Activated CD4-positive, alpha-beta T cell treated with anti-CD3 and anti-CD28 coated beads, Interleukin-2, amount 10 ng/mL, durations not matched to agents 24 days and 14 days (primary cell): ENCODE results near the gene BLNK. TPM values are rescaled to one million over a fixed set of nuclear protein-coding genes. Genes with fewer than 3 reads are reported as not detected.
"Not testable (repeated sequence)": the region's sequence is repeated elsewhere in the genome, so short reads cannot be mapped to it uniquely, and the experiment has no call there.

Experiments
- DNase-seq: peaks from one replicate; pipeline ENCODE4 v3.0.0; 2022
- H3K27ac Mint-ChIP-seq: one replicate; pipeline ENCODE4 v1.8.0; 2022; ENCODE audit warnings: mild to moderate bottlenecking, mixed read lengths
- H3K27me3 Mint-ChIP-seq: one replicate; pipeline ENCODE4 v1.8.0; 2022; ENCODE audit warnings: mixed read lengths
- H3K36me3 Mint-ChIP-seq: one replicate; pipeline ENCODE4 v1.8.0; 2022; ENCODE audit warnings: low read depth, mild to moderate bottlenecking, mixed read lengths
- H3K4me1 Mint-ChIP-seq: one replicate; pipeline ENCODE4 v1.8.0; 2021; ENCODE audit warnings: mixed read lengths
- H3K4me3 Mint-ChIP-seq: one replicate; pipeline ENCODE4 v1.8.0; 2022; ENCODE audit warnings: mild to moderate bottlenecking, moderate library complexity, mixed read lengths
- H3K9me3 Mint-ChIP-seq: one replicate; pipeline ENCODE4 v1.8.0; 2021; ENCODE audit warnings: mixed read lengths
- intact Hi-C: fragments of 100-400 bp; cut with micrococcal nuclease; formaldehyde crosslinking; loops from one replicate; pipeline ENCODE4 v1.15.1; 2023
- total RNA-seq: library from RNA; stranded (reverse); gene quantifications from 2 replicates; pipeline ENCODE4 v1.2.3, GENCODE V29; 2022

Gene BLNK
- not detected in 2 replicates for total RNA-seq

GRCh38 chr10:96271016-96271815 is at the start of gene BLNK:
BLNK (minus strand) TSS chr10:96271569; CDS start chr10:96271398, 171 bp downstream.
- no peaks in the 10 kb centered on the region for H3K36me3 Mint-ChIP-seq
- H3K9me3 Mint-ChIP-seq, result no peaks in the 10 kb centered on the region

GRCh38 chr10:96319754-96320474 is 48.5 kb upstream of the BLNK start:
- no peak overlapping the region for H3K27ac Mint-ChIP-seq
- no peak overlapping the region for H3K4me3 Mint-ChIP-seq
- no peak for DNase-seq
- no peaks in the 10 kb centered on the region for H3K36me3 Mint-ChIP-seq
- H3K27me3 Mint-ChIP-seq, result peaks cover 14% of the 10 kb centered on the region
- H3K9me3 Mint-ChIP-seq, result no peaks in the 10 kb centered on the region
- intact Hi-C loops, result no loop called here
- no peaks in the 10 kb centered on the region for H3K4me1 Mint-ChIP-seq

More at GRCh38 chr10:96271016-96271815, at the start of gene BLNK:
- intact Hi-C loops, result no loop called here
- H3K4me3 Mint-ChIP-seq, result no peak within 1 kb of the TSS
- no peak within 1 kb of the TSS for H3K27ac Mint-ChIP-seq
- DNase-seq, result no peak
- peaks cover 11% of the 10 kb centered on the region for H3K27me3 Mint-ChIP-seq
- peaks cover 3% of the 10 kb centered on the region for H3K4me1 Mint-ChIP-seq

- Mint-ChIP-seq H3K27me3 (peaks cover 12% of the 10 kb centered on the region), H3K27ac (no peak overlapping the region), H3K4me1 (no peaks in the 10 kb centered on the region), H3K36me3 (no peaks in the 10 kb centered on the region), H3K4me3 (no peak overlapping the region), H3K9me3 (no peaks in the 10 kb centered on the region)
- intact Hi-C loops, result no loop called here
- DNase-seq, result no peak
These were observed 45.9 kb upstream of the BLNK start for GRCh38 chr10:96317067-96317833.

GRCh38 chr10:96313344-96313743 is 42.0 kb upstream of the BLNK start:
- Mint-ChIP-seq H3K9me3 (no peaks in the 10 kb centered on the region), H3K36me3 (no peaks in the 10 kb centered on the region), H3K4me1 (no peaks in the 10 kb centered on the region), H3K4me3 (no peak overlapping the region), H3K27me3 (peaks cover 13% of the 10 kb centered on the region), H3K27ac (no peak overlapping the region)
- intact Hi-C loops, result no loop called here
- no peak for DNase-seq

- intact Hi-C loops, result no loop called here
- H3K27me3 Mint-ChIP-seq, result peaks cover 17% of the 10 kb centered on the region
These were observed 39.9 kb upstream of the BLNK start for GRCh38 chr10:96311180-96311715.

GRCh38 chr10:96310321-96310669 is 38.9 kb upstream of the BLNK start:
- Mint-ChIP-seq H3K27ac (no peak overlapping the region), H3K4me1 (no peaks in the 10 kb centered on the region), H3K4me3 (no peak overlapping the region), H3K9me3 (no peaks in the 10 kb centered on the region), H3K36me3 (no peaks in the 10 kb centered on the region), H3K27me3 (peaks cover 20% of the 10 kb centered on the region)
- DNase-seq, result no peak
- intact Hi-C loops, result no loop called here

More at GRCh38 chr10:96311180-96311715, 39.9 kb upstream of the BLNK start:
- H3K9me3 Mint-ChIP-seq, result no peaks in the 10 kb centered on the region
- H3K4me3 Mint-ChIP-seq, result no peak overlapping the region
- no peaks in the 10 kb centered on the region for H3K36me3 Mint-ChIP-seq
- H3K27ac Mint-ChIP-seq, result no peak overlapping the region
- H3K4me1 Mint-ChIP-seq, result no peaks in the 10 kb centered on the region
- no peak for DNase-seq

GRCh38 chr10:96309628-96310320 is 38.4 kb upstream of the BLNK start:
- H3K4me1 Mint-ChIP-seq, result no peaks in the 10 kb centered on the region
- H3K4me3 Mint-ChIP-seq, result no peak overlapping the region
- H3K27me3 Mint-ChIP-seq, result peaks cover 21% of the 10 kb centered on the region
- intact Hi-C loops, result no loop called here
- no peak for DNase-seq
- H3K36me3 Mint-ChIP-seq, result no peaks in the 10 kb centered on the region
- no peak overlapping the region for H3K27ac Mint-ChIP-seq
- no peaks in the 10 kb centered on the region for H3K9me3 Mint-ChIP-seq

GRCh38 chr10:96308854-96309253 is 37.5 kb upstream of the BLNK start:
- H3K4me1 Mint-ChIP-seq, H3K27ac Mint-ChIP-seq, intact Hi-C loops, H3K36me3 Mint-ChIP-seq, H3K9me3 Mint-ChIP-seq, DNase-seq, H3K4me3 Mint-ChIP-seq: not testable (repeated sequence)
- H3K27me3 Mint-ChIP-seq, result peaks cover 27% of the 10 kb centered on the region

- H3K4me3 Mint-ChIP-seq, result no peak overlapping the region
- H3K4me1 Mint-ChIP-seq, result peaks cover 2% of the 10 kb centered on the region
- peaks cover 24% of the 10 kb centered on the region for H3K27me3 Mint-ChIP-seq
- H3K9me3 Mint-ChIP-seq, result no peaks in the 10 kb centered on the region
- no peak for DNase-seq
- no peaks in the 10 kb centered on the region for H3K36me3 Mint-ChIP-seq
- H3K27ac Mint-ChIP-seq, result no peak overlapping the region
- intact Hi-C loops, result no loop called here
These were observed 35.1 kb upstream of the BLNK start for GRCh38 chr10:96306516-96306915.

- Mint-ChIP-seq H3K9me3 (no peaks in the 10 kb centered on the region), H3K27me3 (peaks cover 22% of the 10 kb centered on the region), H3K27ac (no peak overlapping the region), H3K4me3 (no peak overlapping the region), H3K4me1 (peaks cover 2% of the 10 kb centered on the region), H3K36me3 (no peaks in the 10 kb centered on the region)
- intact Hi-C loops, result no loop called here
- DNase-seq, result no peak
These were observed 33.6 kb upstream of the BLNK start for GRCh38 chr10:96305019-96305418.

- Mint-ChIP-seq H3K4me1 (peaks cover 8% of the 10 kb centered on the region), H3K9me3 (no peaks in the 10 kb centered on the region), H3K27ac (no peak within 1 kb of the TSS), H3K36me3 (no peaks in the 10 kb centered on the region), H3K27me3 (peaks cover 22% of the 10 kb centered on the region), H3K4me3 (no peak within 1 kb of the TSS)
- intact Hi-C loops, result no loop called here
- DNase-seq, result no peak
These were observed 32.9 kb upstream of the BLNK start, which contains the start of gene DNTT for GRCh38 chr10:96304230-96304629. DNTT (plus strand) TSS chr10:96304434; CDS start chr10:96304498, 64 bp downstream.

GRCh38 chr10:96301616-96302015 is 30.2 kb upstream of the BLNK start:
- Mint-ChIP-seq H3K36me3 (no peaks in the 10 kb centered on the region), H3K27ac (no peak overlapping the region), H3K27me3 (peaks cover 19% of the 10 kb centered on the region), H3K4me1 (peaks cover 8% of the 10 kb centered on the region), H3K4me3 (no peak overlapping the region), H3K9me3 (no peaks in the 10 kb centered on the region)
- no peak for DNase-seq
- intact Hi-C loops, result no loop called here

GRCh38 chr10:96299383-96299782 is 28.0 kb upstream of the BLNK start:
- H3K4me3 Mint-ChIP-seq, result peak overlapping the region; percentile 28
- H3K4me1 Mint-ChIP-seq, result peaks cover 14% of the 10 kb centered on the region
- peaks cover 10% of the 10 kb centered on the region for H3K27me3 Mint-ChIP-seq

More at GRCh38 chr10:96299383-96299782, 28.0 kb upstream of the BLNK start:
- Mint-ChIP-seq H3K27ac (no peak overlapping the region), H3K36me3 (no peaks in the 10 kb centered on the region), H3K9me3 (no peaks in the 10 kb centered on the region)
- DNase-seq, result peak; percentile 62
- intact Hi-C loops, result no loop called here
